Measurements from ENCODE around the gene OR4E1. TPM values are rescaled to one million over a fixed set of nuclear protein-coding genes. Genes with fewer than 3 reads are reported as not detected.

OR4E1 gene
- total and polyA plus RNA-seq, 9 of the 15 experiments (the other 6 are each of a cell fraction or from before 2014, with no cell fraction given): not detected

DNA sequence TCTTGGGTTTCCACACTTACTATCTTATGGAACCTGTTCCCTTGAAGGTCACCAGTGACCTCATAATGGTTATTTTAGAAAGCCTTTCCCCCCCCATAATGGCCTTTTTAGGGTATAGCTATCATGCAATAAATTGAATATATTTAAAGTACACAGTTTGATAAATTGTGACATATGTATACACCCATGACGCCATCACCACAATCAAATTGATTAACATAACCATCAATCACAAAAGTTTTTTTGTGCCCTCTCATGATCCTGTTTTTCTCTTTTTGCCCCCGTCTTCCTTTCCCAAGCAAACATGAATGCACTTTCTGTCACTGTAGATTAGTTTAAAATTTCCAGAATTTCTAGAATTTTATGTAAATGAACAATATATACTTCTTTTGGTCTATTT is 28.7 kb upstream of the OR4E1 start:
- no peak overlapping the region for H3K9ac ChIP-seq (ENCODE audit: insufficient read depth in 1 of 2, low read depth in 2 of 2, low read length in 2 of 2)
- no peaks in the 10 kb centered on the region for H4K20me1 ChIP-seq (replicated peaks; ENCODE audit: control insufficient read depth, insufficient read depth, low read length)
- H3K79me2 ChIP-seq (ENCODE audit: control insufficient read depth, insufficient read depth, low read length): no peaks in the 10 kb centered on the region
- H3K4me3 ChIP-seq: no peak overlapping the region
- TF ChIP-seq TCF15 (CRISPR knock-in tag; IDR thresholded peaks at IDR 0.05) (no peak), TBL1XR1 (IDR thresholded peaks at IDR 0.05; ENCODE audit: low read length in 2 of 2) (no peak), HDGF (IDR thresholded peaks at IDR 0.05) (no peak), BHLHE40 (IDR thresholded peaks at IDR 0.05; ENCODE audit: low read length) (no peak)
- ChIA-PET CTCF (ENCODE audit: low intra/inter-chr PET ratio) (no interaction called here), POLR2A (no interaction called here)
- H3K9me3 ChIP-seq (replicated peaks; ENCODE audit: control insufficient read depth, insufficient read depth, low read depth, low read length): no peaks in the 10 kb centered on the region
- 0% methylated on average over 2 of the region's 2 CpGs for WGBS (ENCODE audit: insufficient coverage, low coverage, missing lambda C conversion rate)
- FAIRE-seq: no peak
- no peaks in the 10 kb centered on the region for H3K9me1 ChIP-seq (ENCODE audit: control insufficient read depth, insufficient read depth, low read length)
- in situ Hi-C loops (cut with MboI) (no loop called here), intact Hi-C loops (cut with micrococcal nuclease) (no loop called here)
- H2AFZ ChIP-seq (ENCODE audit: low read depth, low read length): no peak overlapping the region
- ATAC-seq: no peak
- no peaks in the 10 kb centered on the region for H3K36me3 ChIP-seq (ENCODE audit: control insufficient read depth, insufficient read depth, low read length)
- no TSS peak for BruUV-seq (replicated peaks)
- no peak for DNase-seq (ENCODE audit: extremely low read depth in 1 of 4, low spot score in 3 of 4)
- no peak overlapping the region for H3K27ac ChIP-seq (ENCODE audit: extremely low read depth, low read depth, low read length)
- no peaks in the 10 kb centered on the region; a peak in 1 of 5 replicates for H3K27me3 ChIP-seq (ENCODE audit: control insufficient read depth in 2 of 2, insufficient read depth in 2 of 2, low read length in 2 of 2)
- H3K4me1 ChIP-seq (replicated peaks in 1 of 2; ENCODE audit: control insufficient read depth in 2 of 2, insufficient read depth in 2 of 2, low read length in 2 of 2): no peaks in the 10 kb centered on the region
- no peak overlapping the region for H3K4me2 ChIP-seq (ENCODE audit: insufficient read depth, low read length)

DNA sequence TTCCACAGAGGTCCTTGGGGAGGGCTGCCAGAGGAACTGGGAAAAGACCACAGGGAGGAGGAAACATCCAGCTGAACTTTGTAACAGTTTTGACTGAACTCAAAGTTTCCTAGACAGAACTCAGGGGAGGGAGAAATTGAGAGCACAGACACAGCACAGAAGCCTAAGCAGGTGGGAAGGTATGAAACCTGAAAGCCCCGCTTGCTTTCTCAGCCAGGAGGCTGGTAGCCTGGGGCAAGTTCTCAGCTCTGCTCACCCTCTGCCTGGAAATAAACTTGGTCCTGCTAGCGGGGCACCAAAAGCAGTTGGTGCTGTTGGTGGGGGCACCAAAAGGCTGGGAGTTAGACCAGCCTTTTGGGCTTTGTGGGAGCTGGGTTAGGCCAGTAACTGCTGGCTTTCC is 25.9 kb upstream of the OR4E1 start:
- no peaks in the 10 kb centered on the region for H3K9me3 ChIP-seq (replicated peaks; ENCODE audit: control insufficient read depth, insufficient read depth, low read depth, low read length)
- no peak overlapping the region for H3K4me2 ChIP-seq (ENCODE audit: insufficient read depth, low read length)
- POLR2A ChIA-PET: no interaction called here
- no peaks in the 10 kb centered on the region for H4K20me1 ChIP-seq (replicated peaks; ENCODE audit: control insufficient read depth, insufficient read depth, low read length)
- H3K27me3 ChIP-seq (ENCODE audit: control insufficient read depth in 2 of 2, insufficient read depth in 2 of 2, low read length in 2 of 2): no peaks in the 10 kb centered on the region; a peak in 1 of 5 replicates
- H3K9ac ChIP-seq (ENCODE audit: insufficient read depth in 1 of 2, low read depth in 2 of 2, low read length in 2 of 2): no peak overlapping the region
- in situ Hi-C loops (cut with MboI): no loop called here
- BruUV-seq (replicated peaks): no TSS peak
- intact Hi-C loops (cut with micrococcal nuclease): no loop called here
- no peaks in the 10 kb centered on the region for H3K4me1 ChIP-seq (replicated peaks in 1 of 2; ENCODE audit: control insufficient read depth in 2 of 2, insufficient read depth in 2 of 2, low read length in 2 of 2)
- no peak overlapping the region for H3K4me3 ChIP-seq
- no peaks in the 10 kb centered on the region for H3K79me2 ChIP-seq (ENCODE audit: control insufficient read depth, insufficient read depth, low read length)
- WGBS (ENCODE audit: insufficient coverage, low coverage, missing lambda C conversion rate): 0% methylated on average over 2 of the region's 2 CpGs
- ATAC-seq: no peak
- H3K27ac ChIP-seq (ENCODE audit: extremely low read depth, low read depth, low read length): no peak overlapping the region
- no peak for DNase-seq (ENCODE audit: extremely low read depth in 1 of 4, low spot score in 3 of 4)
- no peak for FAIRE-seq
- CTCF ChIA-PET (ENCODE audit: low intra/inter-chr PET ratio): no interaction called here
- no peaks in the 10 kb centered on the region for H3K36me3 ChIP-seq (ENCODE audit: control insufficient read depth, insufficient read depth, low read length)
- no peak overlapping the region for H2AFZ ChIP-seq (ENCODE audit: low read depth, low read length)
- no peaks in the 10 kb centered on the region for H3K9me1 ChIP-seq (ENCODE audit: control insufficient read depth, insufficient read depth, low read length)
- TF ChIP-seq, protein P1, sequence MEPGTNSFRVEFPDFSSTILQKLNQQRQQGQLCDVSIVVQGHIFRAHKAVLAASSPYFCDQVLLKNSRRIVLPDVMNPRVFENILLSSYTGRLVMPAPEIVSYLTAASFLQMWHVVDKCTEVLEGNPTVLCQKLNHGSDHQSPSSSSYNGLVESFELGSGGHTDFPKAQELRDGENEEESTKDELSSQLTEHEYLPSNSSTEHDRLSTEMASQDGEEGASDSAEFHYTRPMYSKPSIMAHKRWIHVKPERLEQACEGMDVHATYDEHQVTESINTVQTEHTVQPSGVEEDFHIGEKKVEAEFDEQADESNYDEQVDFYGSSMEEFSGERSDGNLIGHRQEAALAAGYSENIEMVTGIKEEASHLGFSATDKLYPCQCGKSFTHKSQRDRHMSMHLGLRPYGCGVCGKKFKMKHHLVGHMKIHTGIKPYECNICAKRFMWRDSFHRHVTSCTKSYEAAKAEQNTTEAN (CRISPR knock-in tag; IDR thresholded peaks at IDR 0.05): no peak
- TF ChIP-seq ARID2 (IDR thresholded peaks at IDR 0.05): no peak
- TF ChIP-seq DNMT1 (IDR thresholded peaks at IDR 0.05): no peak
- TF ChIP-seq CHAMP1 (IDR thresholded peaks at IDR 0.05): no peak
- no peak for TF ChIP-seq MAFG (tag; conservative IDR thresholded peaks at IDR 0.05)
- TF ChIP-seq ZNF740 (CRISPR knock-in tag; IDR thresholded peaks at IDR 0.05): no peak
- TF ChIP-seq ZNF740 (tag; IDR thresholded peaks at IDR 0.05): no peak
- TF ChIP-seq BHLHE40 (IDR thresholded peaks at IDR 0.05; ENCODE audit: low read length): no peak

Measured in K562 (cell line).